ENCODE results near the gene SFTPD. TPM values are rescaled to one million over a fixed set of nuclear protein-coding genes. Genes with fewer than 3 reads are reported as not detected.
"Not testable (repeated sequence)": the region's sequence is repeated elsewhere in the genome, so short reads cannot be mapped to it uniquely, and the experiment has no call there.

Gene SFTPD
- total and polyA plus RNA-seq, 4 experiments from 2014 or later: not detected

- Histone ChIP-seq H3K27ac (ENCODE audit: low read depth, low read length) (no peak overlapping the region), H3K27me3 (ENCODE audit: insufficient read depth, low read length) (peaks cover 12% of the 10 kb centered on the region), H3K36me3 (ENCODE audit: insufficient read depth, low read length) (no peaks in the 10 kb centered on the region), H3K9me3 (ENCODE audit: control insufficient read depth in 1 of 2, low read length in 2 of 2) (no peaks in the 10 kb centered on the region), H3K4me1 (ENCODE audit: insufficient read depth, low read length) (peaks cover 6% of the 10 kb centered on the region), H3K4me3 (ENCODE audit: low read length in 2 of 2) (peak overlapping the region; percentile 60 to 69)
- POLR2A ChIA-PET (ENCODE audit: partially characterized antibody): no interaction called here
- H3K4me1 Mint-ChIP-seq: peaks cover 11 to 21% (median 14%) of the 10 kb centered on the region in 4 donors
- CTCF ChIA-PET (ENCODE audit: partially characterized antibody): no interaction called here
- no peaks in the 10 kb centered on the region for H3K9me3 Mint-ChIP-seq
- peaks cover 20 to 26% of the 10 kb centered on the region in 2 donors for H3K27me3 Mint-ChIP-seq
- DNase-seq: peak in 4 of 5 donors; percentile 28 to 42 (median 30)
- intact Hi-C loops (cut with micrococcal nuclease): no loop called here
- H3K27ac Mint-ChIP-seq: peak overlapping the region in 1 of 7 donors; percentile 30
- H3K4me3 Mint-ChIP-seq: peak overlapping the region; percentile 84 to 95 (median 88)
- H3K36me3 Mint-ChIP-seq: no peaks in the 10 kb centered on the region
These were observed 44.1 kb downstream of the SFTPD start for GRCh38 chr10:79904671-79905321.

- CTCF ChIA-PET (ENCODE audit: partially characterized antibody); H3K9me3 Mint-ChIP-seq; H3K4me1 ChIP-seq (ENCODE audit: insufficient read depth, low read length); H3K4me3 Mint-ChIP-seq; H3K36me3 Mint-ChIP-seq; POLR2A ChIA-PET (ENCODE audit: partially characterized antibody); H3K27ac ChIP-seq (ENCODE audit: low read depth, low read length); DNase-seq; intact Hi-C loops (cut with micrococcal nuclease); H3K36me3 ChIP-seq (ENCODE audit: insufficient read depth, low read length); H3K4me3 ChIP-seq (ENCODE audit: low read length in 2 of 2); H3K9me3 ChIP-seq (ENCODE audit: control insufficient read depth in 1 of 2, low read length in 2 of 2): not testable (repeated sequence)
- peaks cover 12% of the 10 kb centered on the region for H3K27me3 ChIP-seq (ENCODE audit: insufficient read depth, low read length)
- Mint-ChIP-seq H3K27me3 (peaks cover 20 to 23% of the 10 kb centered on the region in 2 donors), H3K27ac (peak overlapping the region in 1 of 7 donors; percentile 36), H3K4me1 (peaks cover 11 to 21% (median 14%) of the 10 kb centered on the region in 4 donors)
These were observed 47.3 kb downstream of the SFTPD start for GRCh38 chr10:79901571-79901970.

- no peak for DNase-seq
- Mint-ChIP-seq H3K4me3 (no peak overlapping the region), H3K27me3 (peaks cover 16 to 20% of the 10 kb centered on the region in 2 donors), H3K9me3 (no peaks in the 10 kb centered on the region), H3K27ac (no peak overlapping the region), H3K36me3 (no peaks in the 10 kb centered on the region), H3K4me1 (peaks cover under 1 to 5% (median 2%) of the 10 kb centered on the region in 4 donors)
- H3K4me3 ChIP-seq (ENCODE audit: low read length in 2 of 2): no peak overlapping the region
- CTCF ChIA-PET (ENCODE audit: partially characterized antibody): no interaction called here
- H3K27ac ChIP-seq (ENCODE audit: low read depth, low read length): no peak overlapping the region
- H3K27me3 ChIP-seq (ENCODE audit: insufficient read depth, low read length): peaks cover 3% of the 10 kb centered on the region
- no peaks in the 10 kb centered on the region for H3K9me3 ChIP-seq (ENCODE audit: control insufficient read depth in 1 of 2, low read length in 2 of 2)
- no peaks in the 10 kb centered on the region for H3K4me1 ChIP-seq (ENCODE audit: insufficient read depth, low read length)
- intact Hi-C loops (cut with micrococcal nuclease): no loop called here
- POLR2A ChIA-PET (ENCODE audit: partially characterized antibody): no interaction called here
- H3K36me3 ChIP-seq (ENCODE audit: insufficient read depth, low read length): no peaks in the 10 kb centered on the region
These were observed 50.1 kb downstream of the SFTPD start for GRCh38 chr10:79898597-79899325.

- H3K4me3 Mint-ChIP-seq; H3K9me3 Mint-ChIP-seq; H3K4me3 ChIP-seq (ENCODE audit: low read length in 2 of 2); H3K9me3 ChIP-seq (ENCODE audit: control insufficient read depth in 1 of 2, low read length in 2 of 2); H3K36me3 ChIP-seq (ENCODE audit: insufficient read depth, low read length); POLR2A ChIA-PET (ENCODE audit: partially characterized antibody); H3K27ac Mint-ChIP-seq; H3K27ac ChIP-seq (ENCODE audit: low read depth, low read length); H3K4me1 Mint-ChIP-seq; H3K36me3 Mint-ChIP-seq; H3K27me3 ChIP-seq (ENCODE audit: insufficient read depth, low read length); intact Hi-C loops (cut with micrococcal nuclease); H3K4me1 ChIP-seq (ENCODE audit: insufficient read depth, low read length); CTCF ChIA-PET (ENCODE audit: partially characterized antibody); DNase-seq: not testable (repeated sequence)
- H3K27me3 Mint-ChIP-seq: peaks cover 19 to 23% of the 10 kb centered on the region in 2 donors
These were observed 56.0 kb downstream of the SFTPD start for GRCh38 chr10:79892896-79893295.

- Histone ChIP-seq H3K4me3 (ENCODE audit: low read length in 2 of 2) (no peak overlapping the region), H3K27ac (ENCODE audit: low read depth, low read length) (no peak overlapping the region), H3K27me3 (ENCODE audit: insufficient read depth, low read length) (no peaks in the 10 kb centered on the region), H3K36me3 (ENCODE audit: insufficient read depth, low read length) (no peaks in the 10 kb centered on the region), H3K9me3 (ENCODE audit: control insufficient read depth in 1 of 2, low read length in 2 of 2) (no peaks in the 10 kb centered on the region), H3K4me1 (ENCODE audit: insufficient read depth, low read length) (no peaks in the 10 kb centered on the region)
- intact Hi-C loops (cut with micrococcal nuclease): no loop called here
- ChIA-PET CTCF (ENCODE audit: partially characterized antibody) (no interaction called here), POLR2A (ENCODE audit: partially characterized antibody) (no interaction called here)
- no peaks in the 10 kb centered on the region for H3K36me3 Mint-ChIP-seq
- H3K9me3 Mint-ChIP-seq: no peaks in the 10 kb centered on the region
- no peak overlapping the region for H3K27ac Mint-ChIP-seq
- no peak for DNase-seq
- H3K4me3 Mint-ChIP-seq: no peak overlapping the region
- no peaks in the 10 kb centered on the region for H3K4me1 Mint-ChIP-seq
- H3K27me3 Mint-ChIP-seq: peaks cover 22 to 24% of the 10 kb centered on the region in 2 donors
These were observed 58.4 kb downstream of the SFTPD start for GRCh38 chr10:79890469-79890868.

- H3K4me3 Mint-ChIP-seq; H3K9me3 Mint-ChIP-seq; H3K27ac ChIP-seq (ENCODE audit: low read depth, low read length); H3K4me3 ChIP-seq (ENCODE audit: low read length in 2 of 2); intact Hi-C loops (cut with micrococcal nuclease); H3K9me3 ChIP-seq (ENCODE audit: control insufficient read depth in 1 of 2, low read length in 2 of 2); H3K4me1 ChIP-seq (ENCODE audit: insufficient read depth, low read length); H3K36me3 ChIP-seq (ENCODE audit: insufficient read depth, low read length); H3K4me1 Mint-ChIP-seq; POLR2A ChIA-PET (ENCODE audit: partially characterized antibody); DNase-seq; H3K27me3 ChIP-seq (ENCODE audit: insufficient read depth, low read length); H3K36me3 Mint-ChIP-seq; CTCF ChIA-PET (ENCODE audit: partially characterized antibody); H3K27ac Mint-ChIP-seq: not testable (repeated sequence)
- H3K27me3 Mint-ChIP-seq: peaks cover 23% of the 10 kb centered on the region in 2 donors
These were observed 59.9 kb downstream of the SFTPD start for GRCh38 chr10:79888984-79889383.

All from CD4-positive, alpha-beta memory T cell (primary cell).